Measurements from ENCODE around the gene KRTAP5-3.

- no peak for TF ChIP-seq EP300 (conservative IDR thresholded peaks at IDR 0.05; ENCODE audit: poor library complexity, severe bottlenecking)
- TF ChIP-seq, protein P1, sequence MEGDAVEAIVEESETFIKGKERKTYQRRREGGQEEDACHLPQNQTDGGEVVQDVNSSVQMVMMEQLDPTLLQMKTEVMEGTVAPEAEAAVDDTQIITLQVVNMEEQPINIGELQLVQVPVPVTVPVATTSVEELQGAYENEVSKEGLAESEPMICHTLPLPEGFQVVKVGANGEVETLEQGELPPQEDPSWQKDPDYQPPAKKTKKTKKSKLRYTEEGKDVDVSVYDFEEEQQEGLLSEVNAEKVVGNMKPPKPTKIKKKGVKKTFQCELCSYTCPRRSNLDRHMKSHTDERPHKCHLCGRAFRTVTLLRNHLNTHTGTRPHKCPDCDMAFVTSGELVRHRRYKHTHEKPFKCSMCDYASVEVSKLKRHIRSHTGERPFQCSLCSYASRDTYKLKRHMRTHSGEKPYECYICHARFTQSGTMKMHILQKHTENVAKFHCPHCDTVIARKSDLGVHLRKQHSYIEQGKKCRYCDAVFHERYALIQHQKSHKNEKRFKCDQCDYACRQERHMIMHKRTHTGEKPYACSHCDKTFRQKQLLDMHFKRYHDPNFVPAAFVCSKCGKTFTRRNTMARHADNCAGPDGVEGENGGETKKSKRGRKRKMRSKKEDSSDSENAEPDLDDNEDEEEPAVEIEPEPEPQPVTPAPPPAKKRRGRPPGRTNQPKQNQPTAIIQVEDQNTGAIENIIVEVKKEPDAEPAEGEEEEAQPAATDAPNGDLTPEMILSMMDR (IDR thresholded peaks at IDR 0.05; ENCODE audit: poor library complexity, severe bottlenecking): no peak
- TF ChIP-seq TAF1 (IDR thresholded peaks at IDR 0.05; ENCODE audit: low read depth): no peak
- no peak for TF ChIP-seq EZH2 (IDR thresholded peaks at IDR 0.05; ENCODE audit: borderline replicate concordance, insufficient read depth, low read length, poor library complexity, severe bottlenecking)
- TF ChIP-seq SMC3 (conservative IDR thresholded peaks at IDR 0.05; ENCODE audit: poor library complexity): no peak
- no peak for TF ChIP-seq POLR2AphosphoS5 (IDR thresholded peaks at IDR 0.05)
- TF ChIP-seq REST (IDR thresholded peaks at IDR 0.05; ENCODE audit: borderline replicate concordance): no peak
- TF ChIP-seq RAD21 (conservative IDR thresholded peaks at IDR 0.05): no peak
These were observed 40.6 kb downstream of the KRTAP5-3 start for GRCh38 chr11:1567721-1568100.
